GM12873 (cell line): Measurements from ENCODE around the gene PNPLA7.

ENCODE experiments used
- TF ChIP-seq, protein P1 (sequence below): IDR thresholded peaks from 2 replicates; pipeline ENCODE4 v1.5.1; 2012; ENCODE audit warnings: low read depth, mild to moderate bottlenecking, moderate library complexity, low read length, control low read depth; ENCODE audit not compliant: insufficient read depth; ENCODE audit errors: missing control alignments

Gene PNPLA7

DNA sequence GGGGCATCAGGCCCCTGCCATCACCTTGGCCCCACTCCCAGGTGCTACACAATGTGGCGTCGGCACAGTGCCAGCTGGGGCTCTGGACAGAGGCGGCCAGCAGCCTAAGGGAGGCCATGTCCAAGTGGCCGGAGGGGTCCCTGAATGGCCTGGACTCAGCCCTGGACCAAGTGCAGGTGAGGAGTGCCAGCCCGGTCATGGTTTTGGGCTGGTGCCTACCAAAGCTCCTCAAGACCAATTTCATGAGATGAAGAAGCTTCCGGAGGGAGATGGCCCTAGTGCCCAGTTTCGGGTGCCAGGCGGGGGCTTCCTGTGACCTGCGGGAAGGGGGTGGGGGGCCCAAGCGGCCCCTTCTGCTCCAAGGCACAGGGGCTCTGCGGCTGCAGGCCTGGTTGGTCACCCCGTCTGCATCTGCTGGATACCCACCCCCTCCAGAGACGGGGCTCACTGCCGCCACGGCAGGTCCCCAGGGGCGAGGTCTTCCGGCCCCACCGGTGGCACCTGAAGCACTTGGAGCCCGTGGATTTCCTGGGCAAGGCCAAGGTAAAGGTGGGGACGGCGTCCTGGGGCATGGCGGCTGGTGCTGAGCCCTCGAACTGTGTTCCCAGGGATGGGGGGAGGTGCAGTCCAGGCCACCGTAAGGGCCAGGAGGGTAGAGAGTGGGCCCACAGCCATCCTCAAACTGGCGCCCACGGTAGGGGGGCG is 121.2 kb downstream of the PNPLA7 start:
- TF ChIP-seq, protein P1, sequence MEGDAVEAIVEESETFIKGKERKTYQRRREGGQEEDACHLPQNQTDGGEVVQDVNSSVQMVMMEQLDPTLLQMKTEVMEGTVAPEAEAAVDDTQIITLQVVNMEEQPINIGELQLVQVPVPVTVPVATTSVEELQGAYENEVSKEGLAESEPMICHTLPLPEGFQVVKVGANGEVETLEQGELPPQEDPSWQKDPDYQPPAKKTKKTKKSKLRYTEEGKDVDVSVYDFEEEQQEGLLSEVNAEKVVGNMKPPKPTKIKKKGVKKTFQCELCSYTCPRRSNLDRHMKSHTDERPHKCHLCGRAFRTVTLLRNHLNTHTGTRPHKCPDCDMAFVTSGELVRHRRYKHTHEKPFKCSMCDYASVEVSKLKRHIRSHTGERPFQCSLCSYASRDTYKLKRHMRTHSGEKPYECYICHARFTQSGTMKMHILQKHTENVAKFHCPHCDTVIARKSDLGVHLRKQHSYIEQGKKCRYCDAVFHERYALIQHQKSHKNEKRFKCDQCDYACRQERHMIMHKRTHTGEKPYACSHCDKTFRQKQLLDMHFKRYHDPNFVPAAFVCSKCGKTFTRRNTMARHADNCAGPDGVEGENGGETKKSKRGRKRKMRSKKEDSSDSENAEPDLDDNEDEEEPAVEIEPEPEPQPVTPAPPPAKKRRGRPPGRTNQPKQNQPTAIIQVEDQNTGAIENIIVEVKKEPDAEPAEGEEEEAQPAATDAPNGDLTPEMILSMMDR = no peak

DNA sequence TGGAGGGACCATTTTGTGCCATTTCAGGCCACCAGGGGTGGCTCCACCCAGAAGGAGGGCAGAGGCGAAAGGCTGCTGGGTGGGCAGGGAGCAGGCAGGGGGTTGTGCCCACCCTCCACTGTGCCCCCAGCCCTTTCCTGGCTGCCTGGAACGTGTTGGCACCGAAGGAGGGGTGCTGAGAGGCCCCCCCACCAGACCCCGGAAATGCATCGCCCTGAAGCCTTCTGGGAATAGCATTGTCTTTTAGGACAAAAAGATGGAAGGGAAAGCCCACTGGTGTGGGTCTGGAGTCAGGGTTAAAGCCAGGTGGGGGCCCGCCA is 121.9 kb downstream of the PNPLA7 start:
- TF ChIP-seq, protein P1 = no peak

DNA sequence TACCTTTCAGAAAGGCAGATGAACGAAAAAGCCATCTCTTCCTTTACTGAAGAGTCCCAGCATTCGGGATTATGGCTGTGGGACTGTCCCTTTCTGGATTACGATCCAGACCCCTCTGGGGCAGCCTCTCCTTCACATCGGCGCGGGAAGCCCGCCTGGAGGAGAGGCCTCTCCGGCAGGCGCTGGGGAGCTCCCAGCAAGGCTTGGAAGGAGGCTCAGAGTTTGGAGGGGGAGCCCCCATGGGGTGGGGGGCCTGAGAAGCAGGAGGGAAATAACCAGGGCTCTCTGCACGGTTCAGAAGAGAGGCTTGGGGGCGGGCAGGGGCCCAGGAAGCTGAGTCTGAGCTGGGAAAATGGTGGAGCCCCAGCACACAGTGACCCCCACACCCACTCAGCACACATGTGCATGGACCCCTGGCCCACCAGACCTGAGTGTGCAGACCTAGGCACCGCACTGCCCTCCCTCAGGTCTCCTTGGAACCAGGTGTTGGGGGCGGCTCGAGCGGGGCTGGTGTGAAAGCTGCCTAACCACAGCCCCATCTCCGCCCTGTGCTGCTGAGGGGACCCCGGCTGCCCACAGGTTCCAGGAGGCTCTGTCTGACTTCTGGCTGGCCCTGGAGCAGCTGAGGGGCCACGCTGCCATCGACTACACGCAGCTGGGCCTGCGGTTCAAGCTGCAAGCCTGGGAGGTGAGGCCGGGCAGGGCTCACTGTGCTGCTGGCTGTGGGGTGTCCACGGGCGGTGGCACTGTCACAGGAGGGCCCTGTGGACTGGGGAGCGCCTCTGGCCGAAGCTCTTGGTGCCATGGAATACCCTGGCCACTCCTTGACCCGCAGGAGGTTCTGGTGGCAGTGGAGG is 122.5 kb downstream of the PNPLA7 start:
- TF ChIP-seq, protein P1 = no peak

- TF ChIP-seq, protein P1 = no peak
Measured at GRCh38 chr9:137426018-137426681, 124.1 kb downstream of the PNPLA7 start.

DNA sequence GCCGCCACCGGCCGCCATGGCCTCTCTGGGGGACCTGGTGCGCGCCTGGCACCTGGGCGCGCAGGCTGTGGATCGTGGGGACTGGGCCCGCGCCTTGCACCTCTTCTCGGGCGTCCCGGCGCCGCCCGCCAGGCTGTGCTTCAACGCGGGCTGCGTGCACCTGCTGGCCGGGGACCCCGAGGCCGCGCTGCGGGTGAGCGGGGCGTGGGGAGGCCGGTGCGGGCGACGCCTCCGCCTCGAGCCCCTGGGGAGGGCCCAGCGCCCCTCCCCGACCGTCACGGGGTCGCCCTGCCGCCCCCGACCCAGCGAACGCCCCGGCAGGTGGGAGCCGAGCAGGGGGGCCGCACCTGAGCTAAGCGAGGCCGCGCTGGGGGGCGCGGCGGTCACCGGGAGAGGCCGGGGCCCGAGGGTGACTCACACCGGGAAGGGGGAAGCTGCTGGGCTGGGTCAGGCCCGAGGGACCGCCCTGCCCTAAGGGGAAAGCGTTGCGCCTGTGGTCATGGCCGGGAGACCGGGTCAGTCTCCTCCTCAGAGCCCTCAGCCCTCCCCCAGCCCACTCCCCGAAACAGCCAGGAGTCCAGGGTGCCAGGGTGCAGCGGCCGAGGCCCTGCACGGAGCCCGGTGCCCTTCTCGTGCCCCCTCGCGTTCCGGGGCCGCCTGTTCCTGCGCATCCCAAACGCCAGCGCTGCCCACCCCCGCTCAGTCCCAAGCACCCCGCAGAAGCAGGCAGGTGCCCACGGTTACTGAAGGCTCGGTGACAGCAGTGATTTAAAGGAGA is 126.5 kb downstream of the PNPLA7 start:
- TF ChIP-seq, protein P1 = no peak

DNA sequence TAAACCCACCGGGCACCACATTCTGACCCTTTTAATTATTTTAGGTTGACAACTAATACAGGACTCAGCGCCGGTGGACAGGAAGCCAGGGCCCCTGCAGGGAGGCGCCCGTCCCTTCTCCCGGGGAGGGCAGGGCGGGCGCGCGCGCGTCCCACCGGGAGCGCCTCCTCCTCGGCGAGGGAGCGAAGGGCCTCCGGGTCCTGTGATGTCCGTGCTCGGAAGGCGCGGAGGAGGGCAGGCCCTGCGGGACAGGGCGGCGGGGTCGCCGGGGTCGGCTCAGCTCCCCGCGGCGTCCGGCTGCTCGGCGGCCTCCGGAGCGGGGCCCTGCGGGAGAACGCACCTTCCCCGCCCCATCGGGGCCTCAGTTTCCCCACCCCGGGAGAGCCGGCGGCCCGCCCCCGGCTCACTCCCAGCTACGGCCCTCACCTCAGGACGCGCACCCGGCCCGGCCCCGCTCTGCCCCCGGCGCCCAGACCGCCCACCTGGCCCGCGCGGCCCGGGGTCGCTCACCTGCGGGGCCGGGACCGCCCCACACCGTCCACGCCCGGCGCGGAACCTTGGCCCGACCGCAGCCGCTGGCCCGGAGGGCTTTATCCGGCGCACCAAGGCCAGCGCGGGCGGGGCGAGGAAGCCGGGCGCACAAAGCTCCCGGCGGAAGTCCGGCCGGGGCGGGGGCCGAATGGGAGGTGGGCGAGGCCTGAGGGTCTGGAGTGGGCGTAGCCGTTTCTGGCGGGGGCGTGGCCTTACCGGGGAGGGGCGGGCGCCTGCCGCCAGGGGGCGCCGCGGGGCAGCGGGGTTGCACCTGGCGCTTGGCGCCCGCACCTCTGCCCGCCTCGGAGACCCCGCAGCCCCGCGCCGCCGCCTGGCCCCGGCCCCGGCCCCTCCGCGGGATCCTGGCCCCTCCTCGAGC is 127.3 kb downstream of the PNPLA7 start, which contains the start of the genes EXD3 and NOXA1:
Gene EXD3, minus strand, starts transcription at position 559 of the 910 bp plus-strand sequence. CDS start 27,805 bp downstream, outside the sequence.
Gene NOXA1, plus strand, starts transcription at position 790 of the 910 bp plus-strand sequence. CDS start 137 bp downstream, outside the sequence.
- TF ChIP-seq, protein P1 = peak; percentile 72
